Measurements from ENCODE around the gene PEPD.

Gene PEPD

DNA sequence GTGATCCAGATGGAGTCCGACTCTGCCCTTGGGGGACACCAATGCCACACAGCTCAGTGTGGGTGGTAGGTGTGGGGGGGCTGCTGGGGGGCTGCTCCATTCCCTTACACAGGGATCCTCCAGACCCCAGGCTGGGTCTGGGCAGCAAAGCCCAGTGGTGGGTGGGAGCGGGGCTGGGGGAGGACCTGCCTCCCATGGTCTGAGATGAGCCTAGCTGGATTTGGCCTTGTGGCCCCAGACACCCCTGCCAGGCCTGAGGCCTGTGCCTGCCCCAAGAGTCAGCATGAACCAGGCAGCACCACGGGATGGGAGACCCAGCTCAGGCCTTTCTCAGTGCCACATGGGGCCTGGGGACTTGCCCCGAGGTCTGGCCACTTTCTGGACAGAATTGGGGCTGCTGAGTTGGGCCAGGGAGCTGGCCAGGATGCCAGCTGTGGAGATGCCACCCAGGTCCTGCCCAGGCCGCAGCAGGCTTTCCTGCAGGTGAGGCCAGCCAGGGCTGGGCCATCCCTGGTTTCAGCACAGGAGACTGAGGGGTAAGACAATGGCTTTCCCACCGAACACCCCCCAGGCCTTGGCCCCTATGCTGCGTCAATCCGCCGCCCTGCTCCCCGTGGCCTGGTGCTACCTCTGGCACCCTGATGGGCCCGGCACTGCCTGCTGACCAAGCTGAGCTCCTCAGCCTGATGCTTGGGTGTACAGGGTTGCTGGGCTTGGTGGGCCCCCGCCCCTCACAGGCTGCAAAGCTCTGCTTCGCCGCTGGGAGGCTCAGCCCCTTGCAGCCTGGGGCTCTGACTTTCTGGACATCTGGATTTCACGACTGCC is 123.8 kb downstream of the PEPD start:
- H3K36me3 ChIP-seq (replicated peaks; ENCODE audit: insufficient read depth, low read length): no peaks in the 10 kb centered on the region
- no peaks in the 10 kb centered on the region for H3K9me3 ChIP-seq (replicated peaks; ENCODE audit: insufficient read depth, low read length)
- H2AFZ ChIP-seq (ENCODE audit: low read length): no peak overlapping the region
- no peak for TF ChIP-seq EZH2 (optimal IDR thresholded peaks at IDR 0.05; ENCODE audit: low read depth, low read length)
- no peak for TF ChIP-seq EZH2phosphoT487 (IDR thresholded peaks at IDR 0.05; ENCODE audit: low read length)
- no peak overlapping the region for H3K9ac ChIP-seq (ENCODE audit: low read length)
- H3K9me2 ChIP-seq (replicated peaks; ENCODE audit: insufficient read depth, low read length): no peaks in the 10 kb centered on the region
- H3K27me3 ChIP-seq (replicated peaks; ENCODE audit: insufficient read depth, low read length): no peaks in the 10 kb centered on the region
- no peak overlapping the region for H3K4me2 ChIP-seq (ENCODE audit: low read depth, low read length)
- no peaks in the 10 kb centered on the region for H4K20me1 ChIP-seq (ENCODE audit: insufficient read depth, low read length)
- no peak overlapping the region for H3K4me3 ChIP-seq (ENCODE audit: low read length)
- no peaks in the 10 kb centered on the region for H3K79me2 ChIP-seq (ENCODE audit: low read length)
- H3K27ac ChIP-seq (ENCODE audit: low read length): no peak overlapping the region
- DNase-seq: no peak
- H3F3A ChIP-seq (ENCODE audit: insufficient read depth, low read length): no peaks in the 10 kb centered on the region
- H3K4me1 ChIP-seq (ENCODE audit: low read length): no peaks in the 10 kb centered on the region

DNA sequence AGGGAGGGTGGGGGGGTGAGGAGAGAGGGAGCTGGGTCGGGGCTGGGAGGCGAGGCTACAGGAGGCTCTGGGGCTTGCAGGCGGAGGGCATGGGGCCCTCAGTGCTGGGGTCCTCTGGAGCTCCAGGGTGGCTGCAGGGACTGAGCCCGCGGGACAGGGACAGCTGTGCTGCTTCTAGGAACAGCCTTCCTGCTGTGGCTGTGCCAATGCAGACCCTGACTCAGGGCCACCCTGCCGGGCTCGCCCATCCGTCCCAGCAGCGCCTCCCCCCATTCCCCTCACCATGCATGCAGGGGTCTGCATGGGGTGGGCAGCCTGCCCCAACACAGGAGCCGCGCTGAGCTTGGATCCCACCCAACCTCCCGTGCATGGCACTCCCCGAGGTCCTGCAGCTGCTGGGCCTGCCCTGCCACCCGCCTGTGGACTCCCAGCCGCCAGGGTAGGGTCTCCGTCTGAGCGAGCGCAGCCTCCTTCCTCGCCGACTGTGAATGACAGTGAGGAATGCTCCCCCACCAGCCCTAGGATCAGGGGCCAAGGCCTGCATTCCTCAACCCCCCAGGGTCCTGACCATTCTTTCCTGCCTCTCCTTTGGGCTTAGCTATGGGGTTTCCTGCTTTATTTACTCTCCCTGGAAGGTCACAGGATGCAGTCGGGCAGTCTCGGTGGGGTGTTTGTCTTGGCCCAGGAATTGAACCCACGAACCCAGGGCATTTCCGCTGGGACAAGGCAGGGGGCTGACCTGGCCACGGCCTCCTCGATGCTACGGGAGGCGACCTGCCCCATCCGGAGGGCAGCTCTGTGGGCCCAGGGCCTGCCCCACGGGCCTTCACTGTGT is 124.7 kb downstream of the PEPD start:
- Histone ChIP-seq H3K27ac (ENCODE audit: low read length) (no peak overlapping the region), H3F3A (ENCODE audit: insufficient read depth, low read length) (no peaks in the 10 kb centered on the region), H3K9me3 (replicated peaks; ENCODE audit: insufficient read depth, low read length) (no peaks in the 10 kb centered on the region), H3K4me2 (ENCODE audit: low read depth, low read length) (no peak overlapping the region), H3K9me2 (replicated peaks; ENCODE audit: insufficient read depth, low read length) (no peaks in the 10 kb centered on the region), H3K27me3 (replicated peaks; ENCODE audit: insufficient read depth, low read length) (no peaks in the 10 kb centered on the region), H3K4me3 (ENCODE audit: low read length) (no peak overlapping the region), H4K20me1 (ENCODE audit: insufficient read depth, low read length) (no peaks in the 10 kb centered on the region), H3K4me1 (ENCODE audit: low read length) (no peaks in the 10 kb centered on the region), H3K79me2 (ENCODE audit: low read length) (no peaks in the 10 kb centered on the region), H2AFZ (ENCODE audit: low read length) (no peak overlapping the region), H3K9ac (ENCODE audit: low read length) (no peak overlapping the region), H3K36me3 (replicated peaks; ENCODE audit: insufficient read depth, low read length) (no peaks in the 10 kb centered on the region)
- no peak for DNase-seq
- TF ChIP-seq EZH2 (optimal IDR thresholded peaks at IDR 0.05; ENCODE audit: low read depth, low read length) (no peak), EZH2phosphoT487 (IDR thresholded peaks at IDR 0.05; ENCODE audit: low read length) (no peak)
- TF ChIP-seq, protein P1, sequence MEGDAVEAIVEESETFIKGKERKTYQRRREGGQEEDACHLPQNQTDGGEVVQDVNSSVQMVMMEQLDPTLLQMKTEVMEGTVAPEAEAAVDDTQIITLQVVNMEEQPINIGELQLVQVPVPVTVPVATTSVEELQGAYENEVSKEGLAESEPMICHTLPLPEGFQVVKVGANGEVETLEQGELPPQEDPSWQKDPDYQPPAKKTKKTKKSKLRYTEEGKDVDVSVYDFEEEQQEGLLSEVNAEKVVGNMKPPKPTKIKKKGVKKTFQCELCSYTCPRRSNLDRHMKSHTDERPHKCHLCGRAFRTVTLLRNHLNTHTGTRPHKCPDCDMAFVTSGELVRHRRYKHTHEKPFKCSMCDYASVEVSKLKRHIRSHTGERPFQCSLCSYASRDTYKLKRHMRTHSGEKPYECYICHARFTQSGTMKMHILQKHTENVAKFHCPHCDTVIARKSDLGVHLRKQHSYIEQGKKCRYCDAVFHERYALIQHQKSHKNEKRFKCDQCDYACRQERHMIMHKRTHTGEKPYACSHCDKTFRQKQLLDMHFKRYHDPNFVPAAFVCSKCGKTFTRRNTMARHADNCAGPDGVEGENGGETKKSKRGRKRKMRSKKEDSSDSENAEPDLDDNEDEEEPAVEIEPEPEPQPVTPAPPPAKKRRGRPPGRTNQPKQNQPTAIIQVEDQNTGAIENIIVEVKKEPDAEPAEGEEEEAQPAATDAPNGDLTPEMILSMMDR (IDR thresholded peaks at IDR 0.05; ENCODE audit: low read length): no peak

DNA sequence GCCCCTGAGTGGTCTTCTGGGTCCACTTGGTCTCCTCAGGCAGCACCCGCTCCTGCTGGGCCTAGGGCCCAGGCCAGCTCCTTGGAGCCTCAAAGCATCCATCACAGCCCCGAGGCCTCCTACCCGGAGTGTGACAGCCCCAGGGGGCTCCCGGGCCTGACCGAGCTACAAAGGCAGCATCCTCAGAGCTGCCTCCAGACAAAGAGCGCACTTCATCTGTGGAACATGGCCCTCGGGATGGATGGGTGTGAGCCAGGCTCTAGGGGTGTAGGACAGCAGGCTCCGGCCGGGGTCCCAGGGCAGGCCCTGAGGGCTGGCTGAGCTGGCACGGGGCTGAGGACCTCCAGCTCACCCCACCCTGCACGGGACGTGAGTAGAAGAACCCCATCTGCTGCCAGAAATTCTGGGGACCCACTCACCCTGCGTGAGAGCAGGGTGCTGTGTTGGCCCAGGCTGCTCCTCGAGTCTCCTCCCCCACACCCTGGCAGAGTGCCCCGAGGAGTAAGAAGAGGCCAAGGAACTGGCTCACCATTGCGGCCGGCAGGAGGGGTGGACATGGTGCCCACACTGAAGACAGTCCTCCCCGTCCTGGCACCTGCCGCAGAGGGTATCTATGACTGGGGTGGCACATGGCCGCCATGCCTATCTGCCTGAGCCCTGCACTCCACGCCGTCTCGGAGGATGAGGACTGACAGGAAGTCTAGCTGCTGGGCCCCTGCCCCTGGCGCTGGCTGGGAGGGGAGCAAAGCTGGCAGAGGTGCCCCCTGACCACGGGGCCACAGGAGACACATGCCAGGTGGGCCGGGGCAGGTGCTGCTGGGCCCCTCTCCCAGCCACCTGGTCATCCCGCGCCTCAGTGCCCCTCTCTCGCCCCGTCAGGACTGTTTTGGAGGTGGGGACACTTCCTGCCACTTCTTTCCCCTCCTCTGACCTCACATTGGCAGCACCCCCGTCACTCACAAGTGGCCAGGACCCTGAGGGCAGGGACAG is 125.7 kb downstream of the PEPD start:
- Histone ChIP-seq H3K27me3 (replicated peaks; ENCODE audit: insufficient read depth, low read length) (no peaks in the 10 kb centered on the region), H3K4me3 (ENCODE audit: low read length) (no peak overlapping the region), H3K9ac (ENCODE audit: low read length) (no peak overlapping the region), H2AFZ (ENCODE audit: low read length) (no peak overlapping the region), H3K79me2 (ENCODE audit: low read length) (no peaks in the 10 kb centered on the region), H4K20me1 (ENCODE audit: insufficient read depth, low read length) (no peaks in the 10 kb centered on the region), H3K27ac (ENCODE audit: low read length) (no peak overlapping the region), H3K4me1 (ENCODE audit: low read length) (no peaks in the 10 kb centered on the region), H3F3A (ENCODE audit: insufficient read depth, low read length) (no peaks in the 10 kb centered on the region), H3K9me2 (replicated peaks; ENCODE audit: insufficient read depth, low read length) (no peaks in the 10 kb centered on the region), H3K4me2 (ENCODE audit: low read depth, low read length) (no peak overlapping the region), H3K9me3 (replicated peaks; ENCODE audit: insufficient read depth, low read length) (no peaks in the 10 kb centered on the region), H3K36me3 (replicated peaks; ENCODE audit: insufficient read depth, low read length) (no peaks in the 10 kb centered on the region)
- TF ChIP-seq EZH2phosphoT487 (IDR thresholded peaks at IDR 0.05; ENCODE audit: low read length) (no peak), EZH2 (optimal IDR thresholded peaks at IDR 0.05; ENCODE audit: low read depth, low read length) (no peak)
- TF ChIP-seq, protein P1 (IDR thresholded peaks at IDR 0.05; ENCODE audit: low read length): no peak
- DNase-seq: no peak
